Peyer's patch (tissue), 4 donors: ENCODE results near the gene ZNF83.
"Not testable (repeated sequence)": the region's sequence is repeated elsewhere in the genome, so short reads cannot be mapped to it uniquely, and the experiment has no call there.

Experiments used
- POLR2A ChIP-seq, 2 donors: fragments of 450-650 bp; IDR thresholded peaks; one replicate each; pipeline ENCODE4 v1.5.1; 2017; ENCODE audit warnings: antibody characterized with exemption in 2 of 2, mild to moderate bottlenecking in 2 of 2, moderate library complexity in 2 of 2
- TF ChIP-seq, protein P1 (sequence below), 6 experiments: fragments of 450-650 bp in 4 of 6; fragments of 200-600 bp in 2 of 6; sonication (generic) in 1 of 6; IDR thresholded peaks; one replicate each; pipeline ENCODE4 v1.5.1; 2017 to 2019; ENCODE audit warnings: antibody characterized with exemption in 6 of 6, mild to moderate bottlenecking in 3 of 6, moderate library complexity in 1 of 6

DNA sequence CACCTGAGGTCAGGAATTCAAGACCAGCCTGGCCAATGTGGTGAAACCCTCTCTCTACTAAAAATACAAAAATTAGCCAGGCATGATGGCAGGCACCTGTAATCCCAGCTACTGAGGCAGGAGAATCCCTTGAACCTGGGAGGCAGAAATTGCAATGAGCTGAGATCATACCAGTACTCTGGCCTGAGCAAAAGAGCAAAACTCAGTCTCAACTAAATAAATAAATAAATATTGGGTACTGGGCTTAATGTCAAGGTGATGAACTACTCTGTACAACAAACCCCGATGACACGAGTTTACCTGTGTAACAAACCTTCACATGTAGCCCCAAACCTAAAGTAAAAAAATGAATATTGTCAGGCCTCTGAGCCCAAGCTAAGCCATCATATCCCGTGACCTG, 10.7 kb downstream of the ZNF83 start:
- TF ChIP-seq, protein P1, sequence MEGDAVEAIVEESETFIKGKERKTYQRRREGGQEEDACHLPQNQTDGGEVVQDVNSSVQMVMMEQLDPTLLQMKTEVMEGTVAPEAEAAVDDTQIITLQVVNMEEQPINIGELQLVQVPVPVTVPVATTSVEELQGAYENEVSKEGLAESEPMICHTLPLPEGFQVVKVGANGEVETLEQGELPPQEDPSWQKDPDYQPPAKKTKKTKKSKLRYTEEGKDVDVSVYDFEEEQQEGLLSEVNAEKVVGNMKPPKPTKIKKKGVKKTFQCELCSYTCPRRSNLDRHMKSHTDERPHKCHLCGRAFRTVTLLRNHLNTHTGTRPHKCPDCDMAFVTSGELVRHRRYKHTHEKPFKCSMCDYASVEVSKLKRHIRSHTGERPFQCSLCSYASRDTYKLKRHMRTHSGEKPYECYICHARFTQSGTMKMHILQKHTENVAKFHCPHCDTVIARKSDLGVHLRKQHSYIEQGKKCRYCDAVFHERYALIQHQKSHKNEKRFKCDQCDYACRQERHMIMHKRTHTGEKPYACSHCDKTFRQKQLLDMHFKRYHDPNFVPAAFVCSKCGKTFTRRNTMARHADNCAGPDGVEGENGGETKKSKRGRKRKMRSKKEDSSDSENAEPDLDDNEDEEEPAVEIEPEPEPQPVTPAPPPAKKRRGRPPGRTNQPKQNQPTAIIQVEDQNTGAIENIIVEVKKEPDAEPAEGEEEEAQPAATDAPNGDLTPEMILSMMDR (IDR thresholded peaks at IDR 0.05): not testable (repeated sequence)
- TF ChIP-seq POLR2A (IDR thresholded peaks at IDR 0.05): not testable (repeated sequence)
